Small intestine (tissue), 4 donors: ENCODE data around the gene TEKT5. TPM values are rescaled to one million over a fixed set of nuclear protein-coding genes. Genes with fewer than 3 reads are reported as not detected.

Source experiments
- polyA plus RNA-seq, 4 donors: library from polyadenylated mRNA; stranded (reverse) in 3 of 4; unstranded in 1 of 4; fragments of 200-250 nt in 3 of 4; fragments of 120-200 nt in 1 of 4; gene quantifications; one replicate each; pipeline versions ENCODE4 v1.2.1 to v1.2.3, GENCODE V29; 2013
- donor health status: healthy with polysubstance abuse.
- donor health status: Bipolar disorder and iron deficiency.
- donor health status: healthy.

The TEKT5 gene
- polyA plus RNA-seq, 4 donors, result 0.07 to 0.25 TPM; not detected in 2

Other genes starting within 250 kb of the TEKT5 start
- gene EMP2, start 114.3 kb downstream of the TEKT5 start, polyA plus RNA-seq, result 10 to 100 TPM in 2 of 4 donors, 1 to 10 TPM in 2; 2.2 to 46.9 (median 8.6) TPM
- gene NUBP1, start 48.9 kb upstream of the TEKT5 start, polyA plus RNA-seq, result 10 to 100 TPM; 26.1 to 47.4 (median 36.2) TPM
- gene TVP23A, start 123.9 kb upstream of the TEKT5 start, polyA plus RNA-seq, result 1 to 10 TPM in 1 of 4 donors, under 1 TPM in 1, not detected in 2; 0.73 to 1.5 TPM
- gene CIITA, start 182.3 kb upstream of the TEKT5 start, polyA plus RNA-seq, result 10 to 100 TPM in 2 of 4 donors, 1 to 10 TPM in 2; 8.1 to 11.7 (median 10.4) TPM
- gene DEXI, start 247.5 kb upstream of the TEKT5 start, polyA plus RNA-seq, result 10 to 100 TPM; 23.0 to 31.9 (median 26.3) TPM
- 10 to 100 TPM; 12.2 to 23.5 (median 14.1) TPM for gene CLEC16A, start 249.6 kb upstream of the TEKT5 start, polyA plus RNA-seq